ENCODE measurements around the gene RAB40B.

DNA sequence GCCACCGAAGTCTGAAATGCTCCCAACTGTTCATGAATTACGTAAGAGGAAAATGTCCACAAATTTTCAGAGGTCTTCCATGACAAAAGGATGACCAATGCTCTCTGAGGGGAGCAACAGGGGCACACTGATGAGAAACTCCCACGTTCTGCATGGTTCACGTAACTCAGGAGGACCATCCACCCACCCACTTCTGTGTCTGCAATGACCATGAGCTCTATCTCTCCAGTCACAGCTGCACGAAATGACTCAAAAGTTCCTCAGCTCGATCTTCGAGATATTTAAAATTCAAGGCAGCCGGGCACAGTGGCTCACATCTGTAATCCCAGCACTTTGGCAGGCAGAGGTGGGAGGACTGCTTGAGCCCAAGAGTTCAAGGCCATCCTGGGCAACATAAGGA, 66.0 kb downstream of the RAB40B start:
- TF ChIP-seq CTCF (IDR thresholded peaks at IDR 0.05) (no peak), POLR2AphosphoS5 (IDR thresholded peaks at IDR 0.05) (no peak)

All from breast epithelium (tissue), 3 donors.